ENCODE data around the gene SYT7. TPM values are rescaled to one million over a fixed set of nuclear protein-coding genes. Genes with fewer than 3 reads are reported as not detected.

Gene SYT7
- total and polyA plus RNA-seq, 2 donors (not counting 1 experiment from before 2014, with no cell fraction given) = not detected

DNA sequence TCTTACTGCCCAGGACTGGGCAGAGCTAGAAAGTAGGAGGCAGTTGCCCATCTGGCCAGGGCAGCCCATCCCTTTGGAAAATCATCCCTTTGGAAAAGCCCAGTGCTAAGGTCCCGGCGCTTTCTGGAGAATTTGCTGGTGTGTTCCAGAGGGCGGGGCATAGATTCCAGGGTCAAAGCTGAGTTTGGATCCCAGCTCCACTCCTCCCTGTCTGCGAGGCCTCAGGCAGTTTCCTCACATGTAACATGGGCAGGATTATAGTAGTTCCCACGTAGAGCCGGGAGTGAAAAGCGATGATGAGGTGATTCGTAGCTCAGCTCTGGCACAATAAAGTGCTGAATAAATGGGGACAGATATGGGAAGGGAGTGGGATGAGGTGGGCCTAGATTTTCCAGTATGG is 103.8 kb downstream of the SYT7 start:
- peaks cover 7% of the 10 kb centered on the region for H3K27me3 Mint-ChIP-seq

GRCh38 chr11:61476371-61476770 is 104.5 kb downstream of the SYT7 start:
- no peaks in the 10 kb centered on the region for H3K79me2 ChIP-seq (ENCODE audit: control insufficient read depth, insufficient read depth, low read length)
- ATAC-seq (ENCODE audit: low read depth) (no peak), DNase-seq (no peak)
- intact Hi-C loops (cut with micrococcal nuclease) = no loop called here
- H3K9ac ChIP-seq (ENCODE audit: low read length) = no peak overlapping the region
- Mint-ChIP-seq H3K4me3 (no peak overlapping the region), H3K27me3 (peaks cover 5% of the 10 kb centered on the region), H3K4me1 (peaks cover 2% of the 10 kb centered on the region), H3K27ac (no peak overlapping the region), H3K9me3 (ENCODE audit: insufficient read depth) (no peaks in the 10 kb centered on the region)
- H3K27ac ChIP-seq (ENCODE audit: low read length in 2 of 2) = no peak overlapping the region
- H3K27me3 ChIP-seq (replicated peaks in 1 of 4; ENCODE audit: control extremely low read depth in 1 of 4, control insufficient read depth in 3 of 4, insufficient read depth in 4 of 4, low read length in 3 of 4) = peaks cover 0 to 10% (median 0%) of the 10 kb centered on the region in 4 experiments
- H3K9me3 ChIP-seq (ENCODE audit: control extremely low read depth in 1 of 3, control insufficient read depth in 2 of 3, insufficient read depth in 1 of 3, low read length in 2 of 3) = no peaks in the 10 kb centered on the region
- no peak overlapping the region for H3K4me2 ChIP-seq (replicated peaks; ENCODE audit: low read depth, low read length, poor library complexity, severe bottlenecking)
- ChIA-PET POLR2A (no interaction called here), CTCF (interaction anchor here (0.7 to 6.9 kb wide), 10 partner anchors 7 to 257 kb away, joined by 3 to 62 read pairs (median 8); no protein-coding TSS in a partner anchor)
- H3K4me3 ChIP-seq (ENCODE audit: control extremely low read depth in 1 of 5, extremely low read depth in 1 of 5, insufficient read depth in 1 of 5, low read depth in 2 of 5, low read length in 4 of 5) = no peak overlapping the region
- peaks cover 0 to 4% of the 10 kb centered on the region in 2 experiments for H3K36me3 ChIP-seq (replicated peaks in 1 of 2; ENCODE audit: control extremely low read depth in 1 of 2, control insufficient read depth in 1 of 2, extremely low read depth in 1 of 2, insufficient read depth in 2 of 2, low read length in 1 of 2)
- no peak overlapping the region for H2AFZ ChIP-seq (ENCODE audit: insufficient read depth, low read depth, low read length, poor library complexity, severe bottlenecking)
- 100% methylated on average over 3 of the region's 3 CpGs for WGBS (ENCODE audit: insufficient coverage)
- no peak for TF ChIP-seq CTCF (IDR thresholded peaks at IDR 0.05)
- no peak for TF ChIP-seq EZH2 (IDR thresholded peaks at IDR 0.05; ENCODE audit: borderline replicate concordance, insufficient read depth, low read depth, low read length, poor library complexity, severe bottlenecking)
- peaks cover 0 to 6% of the 10 kb centered on the region in 2 donors for H3K4me1 ChIP-seq (ENCODE audit: control insufficient read depth in 2 of 2, insufficient read depth in 2 of 2, low read length in 2 of 2)
- H4K20me1 ChIP-seq (ENCODE audit: control insufficient read depth, insufficient read depth, low read length, poor library complexity, severe bottlenecking) = no peaks in the 10 kb centered on the region

More for the DNA sequence above, 103.8 kb downstream of the SYT7 start:
- no peaks in the 10 kb centered on the region for H3K9me3 ChIP-seq (ENCODE audit: control extremely low read depth in 1 of 3, control insufficient read depth in 2 of 3, insufficient read depth in 1 of 3, low read length in 2 of 3)
- H3K4me3 Mint-ChIP-seq = no peak overlapping the region
- no peak for ATAC-seq (ENCODE audit: low read depth)
- H3K9ac ChIP-seq (ENCODE audit: low read length) = no peak overlapping the region
- CTCF ChIA-PET = interaction anchor here (0.7 to 6.9 kb wide), 9 partner anchors 8 to 256 kb away, joined by 3 to 62 read pairs (median 9); no protein-coding TSS in a partner anchor
- H3K4me2 ChIP-seq (replicated peaks; ENCODE audit: low read depth, low read length, poor library complexity, severe bottlenecking) = no peak overlapping the region
- H3K36me3 ChIP-seq (replicated peaks in 1 of 2; ENCODE audit: control extremely low read depth in 1 of 2, control insufficient read depth in 1 of 2, extremely low read depth in 1 of 2, insufficient read depth in 2 of 2, low read length in 1 of 2) = peaks cover 0 to 4% of the 10 kb centered on the region in 2 experiments
- no peak overlapping the region for H3K27ac Mint-ChIP-seq
- no peak overlapping the region for H2AFZ ChIP-seq (ENCODE audit: insufficient read depth, low read depth, low read length, poor library complexity, severe bottlenecking)
- DNase-seq = no peak
- peaks cover 0 to 10% (median 0%) of the 10 kb centered on the region in 4 experiments for H3K27me3 ChIP-seq (replicated peaks in 1 of 4; ENCODE audit: control extremely low read depth in 1 of 4, control insufficient read depth in 3 of 4, insufficient read depth in 4 of 4, low read length in 3 of 4)
- H3K4me1 ChIP-seq (ENCODE audit: control insufficient read depth in 2 of 2, insufficient read depth in 2 of 2, low read length in 2 of 2) = peaks cover 0 to 6% of the 10 kb centered on the region in 2 donors
- H4K20me1 ChIP-seq (ENCODE audit: control insufficient read depth, insufficient read depth, low read length, poor library complexity, severe bottlenecking) = no peaks in the 10 kb centered on the region
- no peak for TF ChIP-seq EZH2 (IDR thresholded peaks at IDR 0.05; ENCODE audit: borderline replicate concordance, insufficient read depth, low read depth, low read length, poor library complexity, severe bottlenecking)
- TF ChIP-seq CTCF (IDR thresholded peaks at IDR 0.05) = no peak
- 90% methylated on average over 8 of the region's 8 CpGs for WGBS (ENCODE audit: insufficient coverage)
- no peak overlapping the region for H3K4me3 ChIP-seq (ENCODE audit: control extremely low read depth in 1 of 5, extremely low read depth in 1 of 5, insufficient read depth in 1 of 5, low read depth in 2 of 5, low read length in 4 of 5)
- POLR2A ChIA-PET = no interaction called here
- intact Hi-C loops (cut with micrococcal nuclease) = loop anchor here (1.0 kb wide), 1 partner anchor 40 kb away; no protein-coding TSS in a partner anchor
- H3K4me1 Mint-ChIP-seq = peaks cover 2% of the 10 kb centered on the region
- H3K27ac ChIP-seq (ENCODE audit: low read length in 2 of 2) = no peak overlapping the region
- no peaks in the 10 kb centered on the region for H3K9me3 Mint-ChIP-seq (ENCODE audit: insufficient read depth)
- H3K79me2 ChIP-seq (ENCODE audit: control insufficient read depth, insufficient read depth, low read length) = no peaks in the 10 kb centered on the region
